ELR (cell line): Measurements from ENCODE around the gene MMP24.
"Not testable (repeated sequence)": the region's sequence is repeated elsewhere in the genome, so short reads cannot be mapped to it uniquely, and the experiment has no call there.

Source experiments
- DNase-seq: peaks from one replicate; pipeline ENCODE4 v3.0.0-alpha.2; 2015; ENCODE audit warnings: low read depth

The MMP24 gene

GRCh38 chr20:35223941-35224340, 2.5 kb upstream of the MMP24 start:
- no peak for DNase-seq

GRCh38 chr20:35224536-35224935, 2.0 kb upstream of the MMP24 start:
- DNase-seq = no peak

GRCh38 chr20:35225319-35226125, 968 bp upstream of the MMP24 start:
- DNase-seq = no peak

- peak; percentile 58 for DNase-seq
Measured at GRCh38 chr20:35226884-35227681, 593 bp downstream of the MMP24 start.

- DNase-seq = peak; percentile 52
Measured at GRCh38 chr20:35232575-35232974, 6.1 kb downstream of the MMP24 start.

- DNase-seq = no peak
Measured at GRCh38 chr20:35235881-35236280, 9.4 kb downstream of the MMP24 start.

- DNase-seq = peak; percentile 75
Measured at GRCh38 chr20:35237486-35237885, 11.0 kb downstream of the MMP24 start.

- DNase-seq = no peak
Measured at GRCh38 chr20:35238170-35238569, 11.7 kb downstream of the MMP24 start.

- no peak for DNase-seq
Measured at GRCh38 chr20:35238735-35239134, 12.2 kb downstream of the MMP24 start.

GRCh38 chr20:35240083-35240810, 13.8 kb downstream of the MMP24 start:
- DNase-seq = no peak

- DNase-seq = no peak
Measured at GRCh38 chr20:35240811-35241293, 14.4 kb downstream of the MMP24 start.

GRCh38 chr20:35243317-35243716, 16.8 kb downstream of the MMP24 start:
- no peak for DNase-seq

- DNase-seq = no peak
Measured at GRCh38 chr20:35243986-35244385, 17.5 kb downstream of the MMP24 start.

- DNase-seq = no peak
Measured at GRCh38 chr20:35246723-35247122, 20.2 kb downstream of the MMP24 start.

- no peak for DNase-seq
Measured at GRCh38 chr20:35248641-35249475, 22.4 kb downstream of the MMP24 start.

- no peak for DNase-seq
Measured at GRCh38 chr20:35251613-35251940, 25.1 kb downstream of the MMP24 start.

GRCh38 chr20:35252037-35252461, 25.6 kb downstream of the MMP24 start:
- DNase-seq = no peak

- DNase-seq = not testable (repeated sequence)
Measured at GRCh38 chr20:35252598-35252997, 26.1 kb downstream of the MMP24 start.

GRCh38 chr20:35253010-35253409, 26.5 kb downstream of the MMP24 start:
- DNase-seq = no peak

GRCh38 chr20:35254448-35254999, 28.0 kb downstream of the MMP24 start:
- no peak for DNase-seq

GRCh38 chr20:35257175-35257909, 30.9 kb downstream of the MMP24 start:
- DNase-seq = no peak
